ENCODE measurements around the gene TPRG1.

The TPRG1 gene

GRCh38 chr3:189292667-189293484 is 121.1 kb downstream of the TPRG1 start:
- Histone ChIP-seq H3K4me1 (ENCODE audit: control insufficient read depth, low read length) (peaks cover 13% of the 10 kb centered on the region), H3K36me3 (ENCODE audit: control insufficient read depth, low read length) (no peaks in the 10 kb centered on the region), H3F3A (ENCODE audit: control insufficient read depth, insufficient read depth) (no peaks in the 10 kb centered on the region), H3K9me2 (replicated peaks; ENCODE audit: control insufficient read depth, low read length) (no peaks in the 10 kb centered on the region), H3K27ac (ENCODE audit: low read depth, low read length) (no peak overlapping the region), H3K4me3 (ENCODE audit: low read length) (no peak overlapping the region), H3K4me2 (ENCODE audit: low read length) (no peak overlapping the region), H3K9me3 (ENCODE audit: control insufficient read depth, insufficient read depth, low read length) (no peaks in the 10 kb centered on the region), H3K79me2 (ENCODE audit: control insufficient read depth, low read length) (no peaks in the 10 kb centered on the region), H4K20me1 (ENCODE audit: control insufficient read depth, insufficient read depth, low read depth, low read length) (no peaks in the 10 kb centered on the region), H3K27me3 (ENCODE audit: control insufficient read depth, low read length) (peaks cover 13% of the 10 kb centered on the region)
- TF ChIP-seq CTCF (IDR thresholded peaks at IDR 0.05; ENCODE audit: low read depth, low read length, poor library complexity, severe bottlenecking) (no peak), EZH2phosphoT487 (IDR thresholded peaks at IDR 0.05; ENCODE audit: borderline replicate concordance, low read length) (no peak)

GRCh38 chr3:189294649-189295048 is 122.9 kb downstream of the TPRG1 start:
- Histone ChIP-seq H3K79me2 (ENCODE audit: control insufficient read depth, low read length) (no peaks in the 10 kb centered on the region), H3K27me3 (ENCODE audit: control insufficient read depth, low read length) (0 out of 2 replicates have a peak, but pooled peaks cover 2% of the 10 kb centered on the region), H3K27ac (ENCODE audit: low read depth, low read length) (no peak overlapping the region), H4K20me1 (ENCODE audit: control insufficient read depth, insufficient read depth, low read depth, low read length) (no peaks in the 10 kb centered on the region), H3K4me1 (ENCODE audit: control insufficient read depth, low read length) (no peaks in the 10 kb centered on the region), H3K9me2 (replicated peaks; ENCODE audit: control insufficient read depth, low read length) (no peaks in the 10 kb centered on the region), H3K9me3 (ENCODE audit: control insufficient read depth, insufficient read depth, low read length) (no peaks in the 10 kb centered on the region), H3K4me3 (ENCODE audit: low read length) (no peak overlapping the region), H3K36me3 (ENCODE audit: control insufficient read depth, low read length) (no peaks in the 10 kb centered on the region), H3F3A (ENCODE audit: control insufficient read depth, insufficient read depth) (no peaks in the 10 kb centered on the region), H3K4me2 (ENCODE audit: low read length) (no peak overlapping the region)
- TF ChIP-seq EZH2phosphoT487 (IDR thresholded peaks at IDR 0.05; ENCODE audit: borderline replicate concordance, low read length): no peak
- TF ChIP-seq CTCF (IDR thresholded peaks at IDR 0.05; ENCODE audit: low read depth, low read length, poor library complexity, severe bottlenecking): no peak

GRCh38 chr3:189295089-189295488 is 123.3 kb downstream of the TPRG1 start:
- H3K4me1 ChIP-seq (ENCODE audit: control insufficient read depth, low read length): no peaks in the 10 kb centered on the region
- no peaks in the 10 kb centered on the region for H3K9me2 ChIP-seq (replicated peaks; ENCODE audit: control insufficient read depth, low read length)
- no peaks in the 10 kb centered on the region for H3K36me3 ChIP-seq (ENCODE audit: control insufficient read depth, low read length)
- no peaks in the 10 kb centered on the region for H4K20me1 ChIP-seq (ENCODE audit: control insufficient read depth, insufficient read depth, low read depth, low read length)
- TF ChIP-seq CTCF (IDR thresholded peaks at IDR 0.05; ENCODE audit: low read depth, low read length, poor library complexity, severe bottlenecking) (no peak), EZH2phosphoT487 (IDR thresholded peaks at IDR 0.05; ENCODE audit: borderline replicate concordance, low read length) (no peak)
- no peak overlapping the region for H3K4me3 ChIP-seq (ENCODE audit: low read length)
- no peaks in the 10 kb centered on the region for H3K27me3 ChIP-seq (ENCODE audit: control insufficient read depth, low read length)
- H3K4me2 ChIP-seq (ENCODE audit: low read length): no peak overlapping the region
- H3K79me2 ChIP-seq (ENCODE audit: control insufficient read depth, low read length): no peaks in the 10 kb centered on the region
- H3K27ac ChIP-seq (ENCODE audit: low read depth, low read length): no peak overlapping the region
- H3K9me3 ChIP-seq (ENCODE audit: control insufficient read depth, insufficient read depth, low read length): no peaks in the 10 kb centered on the region
- no peaks in the 10 kb centered on the region for H3F3A ChIP-seq (ENCODE audit: control insufficient read depth, insufficient read depth)

Measured in DOHH2 (cell line).